ENCODE measurements around the gene STARD3. TPM values are rescaled to one million over a fixed set of nuclear protein-coding genes. Genes with fewer than 3 reads are reported as not detected.

The STARD3 gene
- total RNA-seq, 1 donor from 2014 or later = 11.5 TPM

DNA sequence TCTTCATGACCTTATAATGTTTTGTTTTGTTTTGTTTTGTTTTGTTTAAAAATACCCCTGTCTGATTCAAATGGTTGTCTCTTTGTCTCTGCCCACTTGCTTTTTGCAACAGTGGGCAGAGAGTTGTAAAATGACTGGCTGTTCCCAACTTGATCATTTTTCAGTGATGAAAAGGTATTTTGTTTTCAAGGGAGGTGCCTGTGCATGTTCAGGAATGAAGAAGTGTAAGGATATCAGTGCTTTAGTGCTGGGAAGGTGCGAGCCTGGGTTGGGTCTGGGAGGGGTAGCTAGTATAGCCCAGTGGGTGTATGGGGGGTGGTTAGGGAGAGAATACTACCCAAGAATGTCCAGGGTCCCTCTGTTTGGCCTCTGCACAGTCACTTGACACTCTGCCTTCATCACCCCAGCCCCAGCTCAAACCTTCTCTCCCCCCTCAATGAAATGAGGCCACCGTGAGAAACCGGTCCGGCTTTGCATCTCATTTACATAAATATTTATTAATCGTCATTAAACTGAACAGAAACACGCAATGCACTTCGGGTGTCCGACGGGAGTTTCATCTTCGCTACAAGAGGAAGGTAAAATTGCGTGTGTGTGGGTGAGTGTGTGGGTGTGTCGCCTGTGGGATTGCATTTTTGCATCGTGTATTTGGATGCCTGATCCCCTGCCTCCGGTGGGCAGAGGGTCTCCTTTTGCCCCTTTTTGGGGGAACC is 33.5 kb upstream of the STARD3 start:
- H3K27me3 ChIP-seq (ENCODE audit: control insufficient read depth in 3 of 3, insufficient read depth in 3 of 3, low read length in 3 of 3) = peaks cover 93 to 94% (median 94%) of the 10 kb centered on the region in 3 donors

DNA sequence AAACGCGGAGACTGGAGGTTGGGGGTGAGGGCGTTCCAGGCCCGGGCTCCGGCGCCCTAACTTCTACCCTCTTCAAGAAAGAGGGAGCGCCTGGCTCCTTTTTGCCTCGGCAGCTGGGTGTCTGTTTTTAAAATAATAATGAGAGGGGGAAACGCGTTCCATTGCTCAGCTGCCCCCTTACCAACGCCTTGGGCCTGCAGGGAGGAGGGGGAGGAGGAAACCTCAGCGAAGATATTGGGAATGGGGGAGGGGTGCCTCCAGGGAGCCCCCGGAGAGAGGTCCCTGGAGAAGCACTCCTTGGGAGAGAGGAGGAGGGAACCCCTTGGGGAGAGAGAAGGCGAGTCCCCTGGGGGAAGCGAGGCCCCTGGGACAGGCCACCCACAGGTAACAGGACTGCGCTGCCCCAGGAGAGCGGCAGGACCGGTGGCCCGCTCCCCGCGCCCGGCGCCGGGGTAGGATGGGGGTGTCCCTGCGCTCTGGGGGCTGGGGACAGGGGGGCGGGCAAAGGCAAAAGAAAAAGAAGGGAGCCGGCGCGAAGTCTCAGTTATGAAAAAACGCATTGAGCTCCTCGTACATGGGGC is 31.9 kb upstream of the STARD3 start:
- H3K36me3 ChIP-seq (ENCODE audit: control insufficient read depth in 3 of 3, insufficient read depth in 3 of 3, low read length in 3 of 3) = no peaks in the 10 kb centered on the region
- no peak overlapping the region for H3K4me3 ChIP-seq (ENCODE audit: low read length in 3 of 3)
- peaks cover 6 to 25% (median 16%) of the 10 kb centered on the region in 3 donors for H3K4me1 ChIP-seq (ENCODE audit: control insufficient read depth in 3 of 3, insufficient read depth in 3 of 3, low read length in 3 of 3)
- H3K9ac ChIP-seq (ENCODE audit: low read depth in 1 of 3, low read length in 3 of 3) = no peak overlapping the region
- peaks cover 91 to 96% (median 94%) of the 10 kb centered on the region in 3 donors for H3K27me3 ChIP-seq (ENCODE audit: control insufficient read depth in 3 of 3, insufficient read depth in 3 of 3, low read length in 3 of 3)
- no peak overlapping the region for H3K27ac ChIP-seq (ENCODE audit: low read depth, low read length)
- H3K9me3 ChIP-seq (ENCODE audit: control insufficient read depth in 3 of 3, low read length in 3 of 3) = no peaks in the 10 kb centered on the region

More for the DNA sequence above, 33.5 kb upstream of the STARD3 start:
- Histone ChIP-seq H3K9ac (ENCODE audit: low read depth in 1 of 3, low read length in 3 of 3) (no peak overlapping the region), H3K27ac (ENCODE audit: low read depth, low read length) (no peak overlapping the region), H3K9me3 (ENCODE audit: control insufficient read depth in 3 of 3, low read length in 3 of 3) (no peaks in the 10 kb centered on the region), H3K4me3 (ENCODE audit: low read length in 3 of 3) (no peak overlapping the region), H3K36me3 (ENCODE audit: control insufficient read depth in 3 of 3, insufficient read depth in 3 of 3, low read length in 3 of 3) (no peaks in the 10 kb centered on the region), H3K4me1 (ENCODE audit: control insufficient read depth in 3 of 3, insufficient read depth in 3 of 3, low read length in 3 of 3) (peaks cover 8 to 33% (median 25%) of the 10 kb centered on the region in 3 donors)

DNA sequence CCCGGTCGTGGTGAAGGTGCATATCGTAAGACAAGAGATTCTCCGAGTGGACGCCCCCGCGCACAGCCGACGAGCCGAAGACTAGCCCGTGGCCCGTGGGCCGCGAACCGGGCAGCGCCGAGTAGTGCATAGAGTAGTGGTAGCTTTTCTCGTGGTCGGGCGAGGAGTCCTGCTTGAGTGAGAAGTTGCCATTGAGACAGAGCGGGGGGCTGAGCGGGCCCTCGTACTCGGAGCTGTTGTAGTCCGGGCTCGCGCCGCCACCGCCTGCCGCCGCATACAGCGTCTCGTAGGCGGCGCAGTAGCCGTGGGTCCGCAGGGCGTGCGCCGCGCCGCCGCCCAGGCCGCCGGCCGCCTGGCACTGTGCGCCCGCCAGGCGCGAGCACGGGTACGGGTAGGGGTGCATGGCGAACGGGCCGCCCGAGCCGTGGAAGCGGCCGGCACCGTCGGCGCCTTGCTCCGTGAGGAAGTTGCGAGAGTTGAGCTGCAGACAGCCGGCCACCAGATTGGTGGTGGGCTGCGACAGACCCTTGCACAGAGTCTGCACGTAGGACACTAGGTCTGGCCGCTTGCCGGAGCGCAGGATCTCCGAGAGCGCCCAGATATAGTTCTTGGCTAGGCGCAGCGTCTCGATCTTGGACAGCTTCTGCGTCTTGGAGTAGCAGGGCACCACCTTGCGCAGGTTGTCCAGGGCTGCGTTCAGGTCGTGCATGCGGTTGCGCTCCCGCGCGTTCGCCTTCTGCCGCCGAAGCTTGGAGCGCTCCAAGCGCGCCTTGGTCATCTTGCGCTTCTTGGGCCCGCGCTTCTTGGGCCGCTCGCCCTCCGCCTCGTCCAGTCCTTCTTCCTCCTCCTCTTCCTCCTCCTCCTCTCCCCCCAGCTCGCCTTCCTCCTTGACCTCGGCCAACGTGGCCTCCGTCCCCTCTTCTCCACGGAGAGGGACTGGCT is 31.2 kb upstream of the STARD3 start:
- Histone ChIP-seq H3K27me3 (ENCODE audit: control insufficient read depth in 3 of 3, insufficient read depth in 3 of 3, low read length in 3 of 3) (peaks cover 84 to 88% (median 86%) of the 10 kb centered on the region in 3 donors), H3K9ac (ENCODE audit: low read depth in 1 of 3, low read length in 3 of 3) (no peak overlapping the region), H3K4me3 (ENCODE audit: low read length in 3 of 3) (peak overlapping the region; percentile 45 to 48 (median 48)), H3K36me3 (ENCODE audit: control insufficient read depth in 3 of 3, insufficient read depth in 3 of 3, low read length in 3 of 3) (no peaks in the 10 kb centered on the region), H3K9me3 (ENCODE audit: control insufficient read depth in 3 of 3, low read length in 3 of 3) (no peaks in the 10 kb centered on the region), H3K4me1 (ENCODE audit: control insufficient read depth in 3 of 3, insufficient read depth in 3 of 3, low read length in 3 of 3) (peaks cover 6 to 24% (median 16%) of the 10 kb centered on the region in 3 donors), H3K27ac (ENCODE audit: low read depth, low read length) (no peak overlapping the region)

DNA sequence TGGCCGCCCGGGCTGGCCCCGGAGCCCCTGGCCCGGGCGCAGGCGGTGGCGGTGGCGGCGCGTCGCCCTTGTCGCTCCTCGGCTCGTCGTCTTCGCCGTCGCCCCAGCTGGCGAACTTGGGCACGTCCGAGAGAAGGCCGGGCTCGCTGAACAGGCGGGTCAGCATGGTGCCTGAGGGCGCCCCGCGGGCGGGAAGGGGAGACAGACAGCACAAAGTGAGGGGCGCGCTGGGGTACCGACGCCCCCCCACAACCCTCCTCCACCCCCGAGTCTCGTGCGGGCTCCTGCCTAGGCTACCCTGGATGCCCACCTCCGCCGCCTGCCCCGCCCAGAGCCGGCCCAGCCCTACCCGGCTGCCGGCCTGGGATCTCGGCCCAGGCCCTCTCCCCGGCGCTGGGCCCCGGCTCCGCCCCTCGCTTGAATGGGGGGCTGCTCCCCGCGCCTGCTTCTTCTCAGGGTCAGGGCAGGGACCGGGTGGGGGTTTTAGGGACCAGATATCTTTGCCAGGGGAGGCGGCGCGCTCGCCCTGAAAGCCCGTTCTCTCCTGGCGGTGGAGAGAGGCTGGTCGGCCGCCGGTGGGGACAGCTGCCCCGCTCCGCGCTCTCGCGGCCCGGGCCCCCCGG is 30.4 kb upstream of the STARD3 start:
- H3K27ac ChIP-seq (ENCODE audit: low read depth, low read length) = no peak overlapping the region
- H3K4me3 ChIP-seq (ENCODE audit: low read length in 3 of 3) = peak overlapping the region in 1 of 3 donors; percentile 48
- no peaks in the 10 kb centered on the region for H3K36me3 ChIP-seq (ENCODE audit: control insufficient read depth in 3 of 3, insufficient read depth in 3 of 3, low read length in 3 of 3)
- no peaks in the 10 kb centered on the region for H3K9me3 ChIP-seq (ENCODE audit: control insufficient read depth in 3 of 3, low read length in 3 of 3)
- H3K27me3 ChIP-seq (ENCODE audit: control insufficient read depth in 3 of 3, insufficient read depth in 3 of 3, low read length in 3 of 3) = peaks cover 81 to 83% (median 81%) of the 10 kb centered on the region in 3 donors
- H3K4me1 ChIP-seq (ENCODE audit: control insufficient read depth in 3 of 3, insufficient read depth in 3 of 3, low read length in 3 of 3) = peaks cover 6 to 24% (median 16%) of the 10 kb centered on the region in 3 donors
- no peak overlapping the region for H3K9ac ChIP-seq (ENCODE audit: low read depth in 1 of 3, low read length in 3 of 3)

GRCh38 chr17:39607057-39607850 is 29.7 kb upstream of the STARD3 start:
- H3K27ac ChIP-seq (ENCODE audit: low read depth, low read length) = no peak overlapping the region
- peaks cover 6 to 24% (median 16%) of the 10 kb centered on the region in 3 donors for H3K4me1 ChIP-seq (ENCODE audit: control insufficient read depth in 3 of 3, insufficient read depth in 3 of 3, low read length in 3 of 3)
- no peaks in the 10 kb centered on the region for H3K36me3 ChIP-seq (ENCODE audit: control insufficient read depth in 3 of 3, insufficient read depth in 3 of 3, low read length in 3 of 3)
- no peak overlapping the region for H3K4me3 ChIP-seq (ENCODE audit: low read length in 3 of 3)
- peaks cover 74 to 79% (median 77%) of the 10 kb centered on the region in 3 donors for H3K27me3 ChIP-seq (ENCODE audit: control insufficient read depth in 3 of 3, insufficient read depth in 3 of 3, low read length in 3 of 3)
- H3K9ac ChIP-seq (ENCODE audit: low read depth in 1 of 3, low read length in 3 of 3) = no peak overlapping the region
- no peaks in the 10 kb centered on the region for H3K9me3 ChIP-seq (ENCODE audit: control insufficient read depth in 3 of 3, low read length in 3 of 3)

- no peak within 1 kb of the TSS for H3K9ac ChIP-seq (ENCODE audit: low read depth in 1 of 3, low read length in 3 of 3)
- no peaks in the 10 kb centered on the region for H3K9me3 ChIP-seq (ENCODE audit: control insufficient read depth in 3 of 3, low read length in 3 of 3)
- no peak within 1 kb of the TSS for H3K4me3 ChIP-seq (ENCODE audit: low read length in 3 of 3)
- H3K27me3 ChIP-seq (ENCODE audit: control insufficient read depth in 3 of 3, insufficient read depth in 3 of 3, low read length in 3 of 3) = peaks cover 73 to 79% (median 77%) of the 10 kb centered on the region in 3 donors
- H3K4me1 ChIP-seq (ENCODE audit: control insufficient read depth in 3 of 3, insufficient read depth in 3 of 3, low read length in 3 of 3) = peaks cover 6 to 24% (median 16%) of the 10 kb centered on the region in 3 donors
- H3K36me3 ChIP-seq (ENCODE audit: control insufficient read depth in 3 of 3, insufficient read depth in 3 of 3, low read length in 3 of 3) = no peaks in the 10 kb centered on the region
- no peak within 1 kb of the TSS for H3K27ac ChIP-seq (ENCODE audit: low read depth, low read length)
These were observed 29.2 kb upstream of the STARD3 start, which contains the start of gene NEUROD2 for GRCh38 chr17:39607851-39608130. Gene NEUROD2, minus strand, starts transcription at chr17:39607920. Its CDS starts 1,321 bp downstream, at chr17:39606599.

GRCh38 chr17:39608142-39608981 is 28.6 kb upstream of the STARD3 start:
- peaks cover 73 to 78% (median 76%) of the 10 kb centered on the region in 3 donors for H3K27me3 ChIP-seq (ENCODE audit: control insufficient read depth in 3 of 3, insufficient read depth in 3 of 3, low read length in 3 of 3)
- H3K4me1 ChIP-seq (ENCODE audit: control insufficient read depth in 3 of 3, insufficient read depth in 3 of 3, low read length in 3 of 3) = peaks cover 6 to 24% (median 16%) of the 10 kb centered on the region in 3 donors
- no peak overlapping the region for H3K27ac ChIP-seq (ENCODE audit: low read depth, low read length)
- H3K9me3 ChIP-seq (ENCODE audit: control insufficient read depth in 3 of 3, low read length in 3 of 3) = no peaks in the 10 kb centered on the region
- H3K36me3 ChIP-seq (ENCODE audit: control insufficient read depth in 3 of 3, insufficient read depth in 3 of 3, low read length in 3 of 3) = no peaks in the 10 kb centered on the region
- H3K4me3 ChIP-seq (ENCODE audit: low read length in 3 of 3) = no peak overlapping the region
- H3K9ac ChIP-seq (ENCODE audit: low read depth in 1 of 3, low read length in 3 of 3) = no peak overlapping the region

DNA sequence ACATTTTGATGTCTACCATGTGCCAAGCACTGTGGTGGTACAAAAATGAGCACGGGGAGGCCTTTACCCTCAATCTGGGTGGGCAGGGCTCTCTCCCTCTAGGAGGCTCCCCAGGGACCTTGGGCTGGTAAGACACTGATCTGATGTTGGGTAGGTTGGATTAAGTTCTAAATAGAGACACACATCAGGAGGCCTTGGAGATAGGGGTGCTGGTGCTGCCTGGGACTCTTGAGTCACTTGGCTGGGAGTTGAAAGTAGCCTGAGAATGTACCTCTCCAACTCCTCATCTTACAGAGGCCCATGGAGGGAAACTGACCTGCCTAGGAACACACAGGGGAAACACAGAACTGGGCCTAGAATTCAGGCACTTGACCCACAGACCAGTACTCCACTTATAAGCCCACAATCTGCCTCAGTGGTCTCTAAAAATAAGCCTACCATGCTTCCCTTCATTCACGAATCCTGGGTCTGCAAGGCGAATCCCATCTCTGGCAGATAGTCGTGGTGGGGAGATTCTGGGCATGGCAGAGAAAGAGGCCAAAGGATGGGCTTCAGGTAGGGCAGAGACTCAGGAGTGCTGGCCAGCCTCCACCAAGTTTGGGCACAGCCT is 27.4 kb upstream of the STARD3 start:
- Histone ChIP-seq H3K27ac (ENCODE audit: low read depth, low read length) (no peak overlapping the region), H3K9me3 (ENCODE audit: control insufficient read depth in 3 of 3, low read length in 3 of 3) (no peaks in the 10 kb centered on the region), H3K4me1 (ENCODE audit: control insufficient read depth in 3 of 3, insufficient read depth in 3 of 3, low read length in 3 of 3) (peaks cover 6 to 24% (median 16%) of the 10 kb centered on the region in 3 donors), H3K36me3 (ENCODE audit: control insufficient read depth in 3 of 3, insufficient read depth in 3 of 3, low read length in 3 of 3) (no peaks in the 10 kb centered on the region), H3K9ac (ENCODE audit: low read depth in 1 of 3, low read length in 3 of 3) (no peak overlapping the region), H3K27me3 (ENCODE audit: control insufficient read depth in 3 of 3, insufficient read depth in 3 of 3, low read length in 3 of 3) (peaks cover 67 to 77% (median 74%) of the 10 kb centered on the region in 3 donors), H3K4me3 (ENCODE audit: low read length in 3 of 3) (no peak overlapping the region)
